ENCODE measurements around the gene NFIB. TPM values are rescaled to one million over a fixed set of nuclear protein-coding genes. Genes with fewer than 3 reads are reported as not detected.

The NFIB gene
- total and polyA plus RNA-seq, 2 donors (not counting 3 experiments of a cell fraction or from before 2014, with no cell fraction given) = 26.4 to 174 TPM

DNA sequence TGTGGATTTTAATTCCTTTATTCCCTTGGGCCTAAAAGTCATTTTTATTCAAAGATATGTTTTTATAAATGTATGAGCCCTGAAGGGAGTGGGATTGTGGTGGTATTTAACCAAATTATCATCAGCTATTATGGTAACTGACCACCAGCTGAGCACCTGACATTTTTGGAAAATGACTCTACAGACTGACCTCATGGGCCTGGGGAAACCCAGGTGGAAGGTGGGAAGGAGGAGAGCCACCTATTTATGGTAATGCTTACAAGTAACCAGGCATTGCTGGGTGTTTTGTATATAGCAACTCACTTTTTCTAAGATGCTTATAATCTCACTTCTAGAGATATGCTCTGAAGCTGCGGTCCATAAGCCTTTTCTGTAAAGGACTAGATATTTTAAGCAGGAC, 22.3 kb upstream of the NFIB start:
- no peak overlapping the region for H3K27ac ChIP-seq (ENCODE audit: insufficient read depth, low read depth, low read length)
- H3K27me3 ChIP-seq (ENCODE audit: control insufficient read depth in 2 of 2, insufficient read depth in 2 of 2, low read length in 2 of 2) = no peaks in the 10 kb centered on the region
- BruUV-seq (replicated peaks) = no TSS peak
- ChIA-PET POLR2A (no interaction called here), CTCF (interaction anchor here (1.0 kb wide), 1 partner anchor 9 kb away, joined by 4 read pairs; no protein-coding TSS in a partner anchor)
- intact Hi-C loops (cut with micrococcal nuclease) = no loop called here
- H3K36me3 ChIP-seq (ENCODE audit: control insufficient read depth in 2 of 2, extremely low read depth in 1 of 2, insufficient read depth in 2 of 2, low read length in 2 of 2) = no peaks in the 10 kb centered on the region
- no peak for TF ChIP-seq EZH2 (IDR thresholded peaks at IDR 0.05; ENCODE audit: borderline replicate concordance, low read depth, low read length, severe bottlenecking)
- no peak for TF ChIP-seq POLR2AphosphoS5 (IDR thresholded peaks at IDR 0.05; ENCODE audit: insufficient read depth, low read depth, low read length)
- TF ChIP-seq JUN (IDR thresholded peaks at IDR 0.05; ENCODE audit: borderline replicate concordance, insufficient read depth, insufficient read length, low read depth) = no peak
- no peak for TF ChIP-seq MYC (IDR thresholded peaks at IDR 0.05; ENCODE audit: low read depth, low read length)
- TF ChIP-seq, protein P1, sequence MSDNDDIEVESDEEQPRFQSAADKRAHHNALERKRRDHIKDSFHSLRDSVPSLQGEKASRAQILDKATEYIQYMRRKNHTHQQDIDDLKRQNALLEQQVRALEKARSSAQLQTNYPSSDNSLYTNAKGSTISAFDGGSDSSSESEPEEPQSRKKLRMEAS (IDR thresholded peaks at IDR 0.05; ENCODE audit: insufficient read depth, insufficient read length) = no peak
- no peak for TF ChIP-seq GATA2 (IDR thresholded peaks at IDR 0.05; ENCODE audit: insufficient read depth, insufficient read length, low read depth, low read length)
- TF ChIP-seq, protein P2, sequence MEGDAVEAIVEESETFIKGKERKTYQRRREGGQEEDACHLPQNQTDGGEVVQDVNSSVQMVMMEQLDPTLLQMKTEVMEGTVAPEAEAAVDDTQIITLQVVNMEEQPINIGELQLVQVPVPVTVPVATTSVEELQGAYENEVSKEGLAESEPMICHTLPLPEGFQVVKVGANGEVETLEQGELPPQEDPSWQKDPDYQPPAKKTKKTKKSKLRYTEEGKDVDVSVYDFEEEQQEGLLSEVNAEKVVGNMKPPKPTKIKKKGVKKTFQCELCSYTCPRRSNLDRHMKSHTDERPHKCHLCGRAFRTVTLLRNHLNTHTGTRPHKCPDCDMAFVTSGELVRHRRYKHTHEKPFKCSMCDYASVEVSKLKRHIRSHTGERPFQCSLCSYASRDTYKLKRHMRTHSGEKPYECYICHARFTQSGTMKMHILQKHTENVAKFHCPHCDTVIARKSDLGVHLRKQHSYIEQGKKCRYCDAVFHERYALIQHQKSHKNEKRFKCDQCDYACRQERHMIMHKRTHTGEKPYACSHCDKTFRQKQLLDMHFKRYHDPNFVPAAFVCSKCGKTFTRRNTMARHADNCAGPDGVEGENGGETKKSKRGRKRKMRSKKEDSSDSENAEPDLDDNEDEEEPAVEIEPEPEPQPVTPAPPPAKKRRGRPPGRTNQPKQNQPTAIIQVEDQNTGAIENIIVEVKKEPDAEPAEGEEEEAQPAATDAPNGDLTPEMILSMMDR (IDR thresholded peaks at IDR 0.05; ENCODE audit: extremely low read depth in 1 of 2, insufficient read depth in 1 of 2, low read depth in 1 of 2, low read length in 2 of 2) = no peak
- TF ChIP-seq FOS (IDR thresholded peaks at IDR 0.05; ENCODE audit: borderline replicate concordance, insufficient read depth, low read length) = no peak
- TF ChIP-seq POLR2A (IDR thresholded peaks at IDR 0.05; ENCODE audit: low read depth, low read length) = no peak
- H3K4me3 ChIP-seq (replicated peaks in 1 of 3; ENCODE audit: insufficient read depth in 1 of 3, low read depth in 1 of 3, low read length in 3 of 3) = no peak overlapping the region
- no peak overlapping the region for H3K4me2 ChIP-seq (ENCODE audit: insufficient read depth, low read length)
- no peak overlapping the region for H2AFZ ChIP-seq (ENCODE audit: low read depth, low read length)
- H3K4me1 ChIP-seq (ENCODE audit: control insufficient read depth, extremely low read depth, insufficient read depth, low read length) = peaks cover 2% of the 10 kb centered on the region
- H3K9me1 ChIP-seq (replicated peaks; ENCODE audit: control insufficient read depth, extremely low read depth, insufficient read depth, low read length) = no peaks in the 10 kb centered on the region
- no peaks in the 10 kb centered on the region for H4K20me1 ChIP-seq (replicated peaks; ENCODE audit: control insufficient read depth, extremely low read depth, insufficient read depth, low read length)
- FAIRE-seq = peak; percentile 24
- H3K9ac ChIP-seq (replicated peaks; ENCODE audit: extremely low read depth, insufficient read depth, low read length) = no peak overlapping the region
- dilution Hi-C loops (cut with MboI; ENCODE audit: extremely low pct_ligation_motif_present, low sequenced_read_pairs) = no loop called here
- H3K79me2 ChIP-seq (ENCODE audit: control insufficient read depth, insufficient read depth, low read length) = no peaks in the 10 kb centered on the region
- H3K9me3 ChIP-seq (replicated peaks; ENCODE audit: control insufficient read depth, insufficient read depth, low read length) = no peaks in the 10 kb centered on the region
- no peak for DNase-seq (ENCODE audit: low read depth, low spot score)

Data from endothelial cell of umbilical vein (primary cell).